Stimulated activated CD4-positive, alpha-beta T cell treated with anti-CD3 and anti-CD28 coated beads, Interleukin-15, amount 100 ng/mL, for 24 hours (primary cell): Measurements from ENCODE around the gene MYO1D.

ENCODE experiments used
- DNase-seq: peaks from one replicate; pipeline ENCODE4 v3.0.0-alpha.2; 2020

MYO1D gene

DNA sequence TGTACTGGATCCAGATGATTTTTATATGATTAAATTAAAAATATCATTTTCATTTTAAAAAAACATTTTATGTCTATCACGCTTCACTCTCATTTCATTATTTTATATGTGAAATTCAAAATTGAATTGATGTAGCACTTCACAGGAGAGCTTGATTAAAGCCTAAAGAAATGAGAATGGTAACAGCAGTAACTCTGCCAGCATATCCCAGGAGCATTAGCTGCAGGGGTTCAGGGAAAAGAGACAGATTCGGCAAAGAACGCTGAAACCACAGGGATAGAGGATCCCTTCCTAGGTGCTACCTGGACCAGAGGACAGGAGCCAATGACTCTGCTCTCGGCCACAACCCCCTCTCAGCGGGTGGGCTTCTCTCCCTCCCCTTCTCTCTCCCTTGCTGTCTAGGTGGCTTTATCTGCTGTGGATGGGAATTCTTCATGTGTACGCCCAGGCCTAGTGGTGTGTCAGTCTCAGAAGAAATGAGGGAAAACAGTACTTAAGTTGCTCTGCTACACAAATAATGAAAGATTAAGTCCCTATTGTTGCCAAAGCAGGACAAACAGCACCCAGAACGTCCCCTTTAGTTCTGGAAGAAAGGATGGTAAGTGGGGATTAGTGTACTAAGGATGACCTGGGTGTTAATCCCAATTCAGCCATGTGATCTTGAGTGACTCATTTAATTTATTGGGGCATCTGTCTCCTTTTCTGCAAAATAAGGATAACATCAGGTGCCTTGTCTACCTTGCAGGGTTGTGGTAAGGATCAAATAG, 266.9 kb downstream of the MYO1D start:
- no peak for DNase-seq

DNA sequence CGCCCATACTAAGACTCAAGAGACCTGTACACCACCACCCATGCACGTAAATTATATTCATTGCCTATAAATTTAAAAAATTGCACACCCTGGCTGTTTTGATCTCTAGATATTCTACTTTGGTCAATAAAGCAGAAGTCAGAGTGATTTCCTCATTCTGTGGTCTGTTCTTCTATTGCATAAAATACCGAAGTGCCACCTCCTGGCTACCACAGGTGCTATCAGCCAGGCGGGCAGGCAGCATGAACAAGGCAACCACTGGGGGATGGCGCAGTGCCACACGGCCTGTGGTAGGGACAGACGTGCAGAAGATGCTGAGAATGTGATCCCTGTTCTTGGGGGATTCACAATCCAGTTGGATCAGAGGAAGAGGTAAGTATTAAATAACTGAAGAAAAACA, 267.8 kb downstream of the MYO1D start:
- DNase-seq: peak; percentile 79

DNA sequence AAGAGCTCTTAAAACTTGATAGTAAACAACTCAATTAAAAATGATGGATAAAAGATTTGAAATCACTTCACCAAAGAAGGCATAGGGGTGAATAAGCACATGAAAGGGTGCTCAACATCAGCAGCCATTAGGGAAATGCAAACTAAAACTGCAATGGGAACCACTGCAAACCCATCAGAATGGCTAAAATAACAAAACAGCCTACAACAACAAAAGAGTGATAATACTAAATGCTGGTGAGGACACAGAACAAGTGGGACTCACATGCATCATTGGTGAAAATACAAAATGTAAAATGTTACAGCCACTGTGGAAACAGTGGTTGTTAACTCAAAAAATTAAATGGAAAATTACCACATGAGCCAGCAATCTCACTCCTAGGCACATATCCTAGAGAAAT, 268.7 kb downstream of the MYO1D start:
- DNase-seq: no peak

DNA sequence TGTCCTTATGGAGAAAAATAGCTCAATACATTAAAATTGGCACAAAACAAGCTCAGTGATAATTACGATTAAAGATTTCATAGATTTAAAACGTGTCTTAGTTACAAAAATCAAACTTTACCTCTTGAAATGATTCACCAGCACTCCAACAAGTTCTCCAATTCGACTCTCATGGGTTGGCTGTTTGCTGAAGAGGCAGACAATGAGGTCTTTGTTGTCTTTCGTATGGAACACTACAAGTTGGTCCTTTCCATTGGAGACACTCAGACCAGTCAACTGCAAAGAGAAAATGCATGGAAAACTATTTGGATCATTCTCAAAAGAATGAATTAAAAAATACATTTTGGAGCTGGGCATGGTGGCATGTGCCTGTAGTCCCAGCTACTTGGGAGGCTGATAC, 272.0 kb downstream of the MYO1D start:
- no peak for DNase-seq

DNA sequence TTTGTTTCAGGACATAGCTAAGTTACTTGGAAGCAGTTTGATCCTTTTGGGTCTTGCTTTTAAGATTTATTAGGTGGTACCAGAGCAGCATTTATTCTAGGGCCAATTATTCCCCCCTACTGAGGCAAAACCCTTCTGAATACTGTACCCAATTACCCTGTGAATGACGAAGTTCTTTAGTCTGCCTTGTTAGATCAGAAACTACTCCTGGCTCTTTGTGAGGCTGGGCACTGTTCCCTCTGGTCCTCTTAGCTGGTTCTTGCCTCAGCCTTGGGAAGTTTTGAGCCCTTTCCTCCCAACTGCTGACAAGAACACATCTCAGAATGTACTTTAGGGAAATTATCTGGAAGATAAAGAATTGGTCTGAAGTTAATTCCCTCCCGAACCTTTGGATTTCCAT, 274.5 kb downstream of the MYO1D start:
- no peak for DNase-seq

DNA sequence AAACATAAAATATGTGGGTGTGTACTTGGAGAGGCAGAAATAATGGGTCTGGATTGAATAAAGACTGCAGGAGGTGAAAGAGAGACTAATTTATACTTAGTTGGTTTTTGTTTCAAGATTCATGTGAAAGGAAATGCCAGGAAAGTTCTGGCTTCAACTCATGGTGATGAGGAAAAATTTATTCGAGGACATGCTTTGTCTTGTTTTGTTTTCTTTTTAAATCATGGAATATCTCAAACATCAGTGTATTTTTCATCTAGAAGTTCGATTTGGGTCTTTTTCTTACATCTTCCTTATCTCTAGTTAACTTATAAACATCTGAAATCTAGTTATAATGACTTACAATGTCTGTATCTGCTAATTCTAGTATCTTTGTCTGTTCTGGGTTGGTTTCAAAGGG, 275.1 kb downstream of the MYO1D start:
- no peak for DNase-seq

DNA sequence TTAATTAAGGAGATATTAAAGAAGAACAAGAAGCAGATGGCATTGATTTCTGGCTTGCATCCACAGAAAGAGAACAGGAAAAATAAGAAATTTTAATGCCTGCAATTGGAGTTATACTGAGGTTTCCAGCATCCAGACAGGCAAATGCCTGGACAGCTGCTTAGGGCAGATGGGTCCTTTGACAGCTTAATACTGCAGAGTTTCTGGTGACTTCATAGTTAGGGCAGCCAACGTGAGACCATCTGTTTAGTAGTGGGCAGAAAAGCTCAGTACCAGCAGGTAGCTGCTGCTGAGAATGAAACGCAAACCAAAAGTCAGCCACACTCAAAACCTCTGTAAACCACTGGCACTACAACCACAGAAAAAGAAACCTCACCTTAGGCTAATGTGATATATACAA, 280.3 kb downstream of the MYO1D start:
- DNase-seq: peak; percentile 11

DNA sequence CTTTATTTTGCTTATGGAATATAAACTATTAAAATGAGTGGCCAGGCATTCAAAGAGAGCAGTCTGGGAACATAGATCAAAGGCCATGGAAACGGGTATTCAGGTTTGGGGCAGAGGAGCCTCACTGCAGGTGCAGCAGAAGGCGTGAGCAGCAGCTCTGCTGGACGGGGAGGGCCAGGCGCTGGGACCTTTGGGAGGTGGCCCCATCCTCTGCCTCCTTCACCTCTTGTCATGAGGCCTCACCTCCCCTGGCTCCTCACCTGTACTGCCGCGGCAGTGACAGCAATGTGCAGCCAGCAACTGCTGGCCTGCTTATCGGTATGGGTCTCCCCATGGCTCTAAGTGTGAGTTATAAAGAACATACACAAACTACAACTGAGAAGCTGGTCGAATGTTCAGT, 280.7 kb downstream of the MYO1D start:
- DNase-seq: no peak

DNA sequence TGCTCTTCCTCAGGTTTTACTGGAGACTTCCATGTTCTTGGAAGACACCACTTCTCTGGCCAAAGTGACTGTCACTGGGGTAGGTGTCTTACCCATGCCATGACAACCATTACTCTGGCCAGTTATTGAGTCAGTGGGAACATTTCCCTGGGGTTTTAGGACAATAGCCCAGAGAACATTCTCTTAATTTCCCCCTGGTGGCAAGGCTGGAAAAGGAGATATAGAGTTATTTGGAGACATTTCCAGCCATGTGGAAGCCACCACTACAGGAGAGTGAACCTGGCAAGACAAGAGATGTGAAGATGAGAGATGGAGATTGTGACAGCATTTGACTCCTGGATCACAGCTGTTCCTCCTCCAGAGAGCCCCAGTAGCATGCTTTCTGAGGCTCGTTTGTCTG, 283.9 kb downstream of the MYO1D start:
- no peak for DNase-seq

DNA sequence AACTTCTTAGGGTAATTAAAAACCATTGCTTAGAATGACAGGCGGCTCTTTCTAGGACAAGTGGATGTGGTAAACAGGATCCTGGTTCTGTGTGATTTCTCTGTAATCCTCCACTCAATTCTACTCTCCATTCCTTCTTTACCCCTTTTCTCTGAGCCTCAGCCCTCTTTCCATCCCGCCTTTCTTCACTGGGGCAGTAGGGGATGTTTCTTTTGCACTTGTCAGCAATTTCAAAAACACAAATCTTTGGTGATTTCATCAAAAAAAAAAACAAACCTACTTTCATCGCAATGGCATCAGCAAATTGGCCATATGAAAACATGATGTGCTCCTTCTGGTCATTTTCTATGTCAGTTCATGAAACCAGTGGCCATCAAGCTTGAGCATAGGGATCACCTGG, 285.5 kb downstream of the MYO1D start:
- DNase-seq: no peak

DNA sequence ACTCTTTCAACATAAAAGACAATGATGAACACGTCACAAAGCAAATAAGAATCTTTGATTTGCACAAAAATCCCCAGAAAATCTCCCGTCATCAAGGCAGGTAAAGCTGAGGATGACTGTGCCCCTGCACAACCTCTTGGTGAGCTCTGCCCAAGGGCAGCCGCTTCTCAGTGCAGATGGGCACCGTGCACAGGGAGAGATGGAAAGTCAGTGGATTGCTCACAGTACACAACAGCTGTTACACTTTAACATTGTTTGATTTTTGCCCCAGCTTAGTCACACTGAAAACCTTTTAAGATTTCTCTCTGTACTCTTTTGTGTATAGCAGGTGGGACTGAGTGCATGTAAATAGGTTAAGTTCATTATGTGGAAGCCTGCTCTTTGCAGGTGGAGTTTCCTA, 285.9 kb downstream of the MYO1D start:
- no peak for DNase-seq

DNA sequence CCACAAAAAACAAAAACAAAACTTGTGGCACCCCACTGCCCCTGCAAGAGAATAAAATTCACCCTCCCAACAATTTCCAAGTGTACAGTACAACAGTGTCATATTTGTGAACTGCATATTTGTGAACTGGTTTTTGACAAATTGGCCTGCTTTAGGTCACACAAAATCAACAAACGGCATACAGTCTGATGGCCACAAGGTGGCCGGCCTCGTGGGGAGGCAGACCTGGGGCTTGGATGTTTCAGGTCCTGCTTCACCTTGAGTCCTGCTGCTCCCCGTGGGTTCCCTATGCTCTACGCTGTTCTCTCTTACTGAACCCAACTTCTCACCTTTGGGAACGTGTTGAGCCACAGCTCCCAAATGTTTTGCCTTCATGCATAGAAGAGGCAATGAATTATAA, 287.9 kb downstream of the MYO1D start:
- DNase-seq: no peak

DNA sequence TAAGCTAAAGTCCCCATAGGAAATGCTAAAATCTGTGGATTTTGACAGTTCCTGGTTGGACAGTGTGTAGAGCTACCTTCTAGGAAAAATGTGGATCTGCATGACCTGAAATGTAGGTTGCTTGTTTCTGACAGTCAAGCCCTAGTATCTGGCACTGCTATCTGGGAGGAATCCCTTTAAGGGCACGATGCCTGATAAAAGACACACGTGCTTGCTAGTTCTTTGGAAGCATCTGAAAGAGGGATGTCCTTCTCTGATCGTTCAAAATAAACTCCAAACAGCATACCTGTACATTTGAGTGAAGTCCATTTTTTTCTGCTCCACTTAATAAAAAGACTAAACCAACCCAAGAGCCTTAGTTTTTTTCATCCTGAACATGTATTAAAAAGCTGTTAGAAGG, 288.8 kb downstream of the MYO1D start:
- DNase-seq: no peak

DNA sequence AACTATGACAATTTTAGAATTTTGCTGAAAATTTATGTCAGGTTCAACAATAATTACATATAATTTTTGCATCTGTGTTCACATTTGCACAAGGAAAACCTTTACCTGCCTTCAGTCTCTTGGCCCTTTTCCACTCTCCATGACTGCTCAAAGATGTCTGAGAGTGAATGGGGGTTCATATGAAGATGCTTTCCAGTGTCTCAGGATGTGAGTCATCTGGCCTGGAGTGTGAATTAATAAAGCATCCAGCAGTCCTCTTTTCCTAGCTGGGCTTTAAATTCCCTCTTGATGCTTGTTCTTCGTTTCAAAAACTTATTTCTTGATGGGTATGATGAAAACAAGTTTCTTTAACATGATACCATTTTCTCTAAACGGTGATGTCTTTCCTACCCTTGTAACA, 290.3 kb downstream of the MYO1D start:
- no peak for DNase-seq

DNA sequence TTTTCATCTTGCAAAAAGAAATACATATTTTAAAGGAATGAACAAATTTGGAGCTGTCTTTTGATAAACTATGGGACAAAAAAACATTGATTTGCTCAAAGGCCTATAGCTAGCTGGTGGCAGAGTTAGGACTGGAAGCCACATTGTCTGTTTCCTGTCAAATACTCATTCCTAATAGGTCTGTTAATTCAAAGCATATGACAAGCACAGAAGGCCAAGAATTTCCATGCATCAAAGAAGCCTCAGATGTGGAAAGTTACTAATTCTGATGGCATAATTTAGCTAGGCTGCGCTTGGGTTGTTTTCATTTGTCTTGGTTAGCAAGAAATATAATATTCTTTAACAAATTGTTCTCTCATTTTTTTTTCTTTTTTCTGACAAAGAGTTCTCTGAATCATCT, 292.1 kb downstream of the MYO1D start:
- DNase-seq: no peak

DNA sequence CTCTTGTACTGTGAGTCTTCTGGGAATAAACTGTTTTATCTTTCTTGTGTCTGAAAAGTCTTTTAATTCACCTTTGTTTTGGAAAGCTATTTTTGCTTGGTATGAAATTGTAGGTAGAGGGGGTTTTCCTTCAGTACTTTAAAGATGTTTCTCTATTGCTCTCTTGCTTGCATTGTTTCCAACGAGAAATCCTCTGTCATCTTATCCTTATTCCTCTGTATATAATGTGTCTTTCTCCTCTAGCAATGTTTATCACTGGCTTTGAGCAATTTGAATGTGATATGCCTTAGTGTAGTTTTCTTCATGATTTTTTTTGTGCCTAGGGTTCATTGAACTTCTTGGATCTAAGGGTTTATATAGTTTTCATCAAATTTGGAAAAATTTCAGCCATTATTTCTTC, 293.9 kb downstream of the MYO1D start:
- DNase-seq: no peak

DNA sequence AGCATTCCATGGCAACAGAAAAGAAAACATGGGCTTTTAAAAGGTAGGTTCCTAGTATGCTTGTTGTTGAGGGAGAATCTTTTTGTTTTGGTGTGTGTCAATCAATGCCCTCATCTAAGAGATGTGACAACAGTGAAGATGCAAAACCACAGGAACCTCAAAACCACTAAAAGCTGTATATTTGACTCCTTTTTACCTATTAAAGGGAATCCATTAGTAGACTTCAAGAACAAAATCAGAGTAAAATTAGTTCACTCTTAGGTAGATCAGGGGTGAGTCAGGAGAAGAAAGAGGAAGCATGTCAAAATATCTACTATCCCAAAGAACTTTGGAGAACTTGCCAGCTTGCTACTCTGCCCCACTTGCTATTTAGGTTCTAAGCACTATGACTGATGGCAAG, 301.1 kb downstream of the MYO1D start:
- DNase-seq: no peak

DNA sequence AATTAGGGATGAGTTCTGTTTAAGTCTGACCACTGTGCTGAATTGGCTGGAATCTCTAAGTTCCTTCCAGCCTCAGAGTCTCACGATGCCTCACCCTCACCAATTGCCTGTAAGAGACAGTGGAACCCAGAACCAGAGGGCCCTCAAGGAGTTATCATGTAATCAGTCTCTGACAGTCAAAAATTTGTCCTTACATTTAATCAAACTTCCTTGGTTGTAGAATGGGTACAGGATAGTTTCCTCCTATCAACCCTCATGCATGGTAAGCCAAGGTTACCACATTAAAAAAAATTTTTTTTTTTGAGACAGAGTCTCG, 306.9 kb downstream of the MYO1D start:
- no peak for DNase-seq

DNA sequence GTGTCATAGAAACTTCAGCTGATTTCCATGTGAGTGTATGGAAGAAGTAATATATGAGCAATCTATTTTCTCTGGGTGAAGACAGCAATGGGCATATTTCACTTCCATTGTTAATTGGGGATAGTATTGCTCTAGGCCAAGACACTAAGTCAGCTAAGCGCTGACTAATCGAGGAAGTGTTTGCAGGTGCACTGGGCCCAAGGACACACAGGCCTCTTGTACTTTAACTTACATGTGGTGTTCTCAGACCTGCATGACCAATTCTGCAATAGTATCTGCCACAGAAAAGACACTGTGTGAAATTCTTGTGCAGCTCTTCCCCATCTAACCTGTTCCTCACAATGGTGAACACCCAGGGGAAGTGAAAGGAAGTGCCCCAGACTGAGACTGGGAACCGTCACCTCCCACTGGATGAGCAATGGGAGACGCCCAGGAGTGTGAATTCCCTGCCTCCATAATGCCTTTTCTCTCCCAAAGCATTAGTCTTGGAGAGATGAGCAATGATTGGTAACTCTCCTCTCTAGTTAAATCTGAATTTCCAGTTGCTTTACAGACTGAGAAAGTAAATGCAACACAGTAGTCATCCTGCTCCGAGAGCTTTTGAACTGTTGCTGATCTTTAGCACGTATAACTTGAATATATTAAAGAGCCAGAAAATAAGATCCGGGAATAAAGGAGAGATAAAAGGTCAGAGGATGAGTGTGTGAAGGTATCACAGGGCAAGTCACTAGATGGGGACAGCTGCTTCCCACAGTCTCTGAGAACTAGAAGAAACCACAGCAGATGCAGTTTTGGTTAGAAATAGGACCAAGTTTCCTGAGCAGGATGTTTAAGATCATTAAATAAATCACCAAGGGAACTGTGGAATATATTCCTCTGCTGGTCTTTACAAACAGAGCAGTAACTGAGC, 307.5 kb downstream of the MYO1D start:
- DNase-seq: no peak

DNA sequence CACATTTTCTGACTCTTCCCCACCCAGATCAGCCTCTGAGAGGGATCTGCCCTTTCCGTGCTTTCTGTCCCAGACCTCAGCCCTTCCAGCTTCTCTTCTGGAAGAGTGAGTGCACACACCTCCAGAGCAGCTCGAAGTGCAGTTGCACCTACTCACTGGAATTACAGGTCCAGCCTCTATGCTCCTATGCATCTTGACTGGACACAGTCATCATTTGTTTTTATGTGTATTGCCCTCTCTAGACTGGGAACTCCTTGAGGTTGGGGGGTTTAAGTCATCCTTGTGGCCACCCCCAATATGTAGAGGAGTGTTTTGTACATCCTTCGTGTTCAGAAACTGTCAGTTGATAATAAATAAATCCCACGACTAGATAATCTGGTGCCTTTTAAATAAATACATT, 308.2 kb downstream of the MYO1D start:
- no peak for DNase-seq

DNA sequence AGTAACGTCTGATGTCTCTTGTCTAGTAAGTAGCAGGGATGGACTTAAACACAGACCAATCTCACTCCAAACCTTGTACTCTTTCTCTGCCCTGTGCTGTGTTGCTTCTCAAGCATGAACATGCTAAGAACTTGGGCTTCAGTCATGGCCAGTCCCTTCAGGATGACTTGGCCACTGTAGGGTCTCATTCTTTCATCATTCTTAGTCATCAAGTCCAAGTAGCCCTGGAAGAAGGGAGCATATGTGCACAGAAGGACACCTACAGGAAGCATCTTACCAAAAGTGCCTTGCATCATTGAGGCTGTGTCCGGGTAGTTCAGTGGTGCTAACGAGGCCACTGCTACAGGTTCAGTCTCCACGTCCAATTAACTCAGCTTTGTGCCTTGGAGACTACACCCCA, 309.4 kb downstream of the MYO1D start:
- DNase-seq: no peak

DNA sequence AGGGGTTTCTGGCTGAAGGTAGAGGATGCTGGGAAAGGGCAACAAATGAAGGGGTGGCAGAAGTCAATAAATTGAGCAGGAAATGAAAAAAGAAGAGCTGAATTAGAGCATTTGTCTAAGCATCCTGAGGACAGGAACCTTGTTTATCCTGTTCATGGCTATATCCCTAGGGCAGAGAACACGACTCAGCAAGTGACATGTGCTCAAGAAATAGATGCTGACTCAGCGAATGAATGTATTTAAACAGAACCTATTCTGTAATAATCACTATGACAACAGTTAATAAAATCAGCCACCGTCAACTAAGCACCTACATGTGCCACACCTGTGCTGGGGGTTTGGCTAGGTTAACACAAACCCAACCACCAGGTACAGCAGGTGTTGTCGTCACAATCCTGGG, 309.8 kb downstream of the MYO1D start:
- no peak for DNase-seq

DNA sequence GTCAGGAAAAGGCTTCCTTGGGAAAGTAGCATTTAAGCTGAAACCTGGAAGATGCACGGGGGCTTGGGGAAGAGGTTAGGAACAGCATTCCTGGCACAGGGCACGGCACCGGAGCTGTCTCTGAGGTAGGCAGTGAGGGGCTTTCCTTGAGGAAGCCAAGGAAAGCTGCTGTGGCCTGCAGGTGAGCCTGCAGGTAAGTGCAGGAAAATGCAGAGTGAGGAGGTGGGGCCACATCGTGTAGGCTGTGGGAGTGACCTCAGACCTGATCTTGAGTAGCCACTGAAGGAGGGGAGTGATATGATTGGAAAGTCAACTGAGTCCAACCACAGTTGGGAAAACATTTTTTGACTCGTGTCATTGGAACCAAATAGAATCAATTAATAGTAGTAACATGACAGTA, 310.6 kb downstream of the MYO1D start:
- no peak for DNase-seq

DNA sequence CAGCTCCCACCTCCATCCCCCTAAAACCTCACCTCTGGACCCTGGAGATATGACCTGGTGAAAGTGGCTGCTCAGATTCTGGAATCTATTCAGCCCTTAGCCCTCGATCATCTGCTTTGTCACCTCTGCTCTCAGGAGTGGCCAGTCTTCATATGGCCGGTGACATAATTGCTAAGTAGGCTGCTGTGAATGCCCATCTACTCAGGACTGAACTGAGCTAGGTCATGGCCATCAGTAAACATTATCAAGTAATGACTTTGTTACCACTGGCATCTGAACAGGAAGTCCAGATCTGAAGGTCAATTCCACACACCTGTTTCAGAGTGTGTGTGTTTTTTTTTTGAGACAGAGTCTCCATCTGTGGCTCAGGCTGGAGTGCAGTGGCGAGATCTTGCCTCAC, 311.5 kb downstream of the MYO1D start:
- no peak for DNase-seq

DNA sequence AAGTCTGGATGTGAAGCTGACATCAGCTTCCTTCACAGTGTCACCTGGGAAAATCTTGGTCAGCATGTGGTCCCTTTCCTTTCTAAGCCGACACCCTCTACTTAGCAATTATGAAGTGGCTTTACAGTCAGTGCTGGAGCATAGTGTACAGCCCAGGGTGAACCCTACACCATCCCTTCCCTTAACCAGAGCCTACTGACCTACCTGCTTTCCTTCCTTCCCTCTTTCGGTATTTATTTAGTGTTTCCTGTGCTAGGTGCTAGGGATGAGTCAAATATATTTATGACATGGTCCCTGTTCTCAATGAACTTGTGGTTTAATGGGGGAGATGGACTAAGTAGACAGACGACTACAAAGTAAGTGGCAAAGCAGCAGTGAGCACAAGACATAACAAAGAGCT, 312.6 kb downstream of the MYO1D start:
- peak; percentile 44 for DNase-seq
